SK-N-SH (cell line): ENCODE measurements around the gene RBP2. TPM values are rescaled to one million over a fixed set of nuclear protein-coding genes. Genes with fewer than 3 reads are reported as not detected.

ENCODE experiments used
- CTCF ChIA-PET: fragments of 300-600, 350-600 bp; formaldehyde crosslinking; extraction: SDS; loops from one replicate; lab custom pipeline; 2021; lab: Yijun Ruan, JAX
- POLR2A ChIA-PET: fragments of 350-600 bp; sonication (Branson Sonifier 250); formaldehyde crosslinking; extraction: SDS; loops from one replicate; lab custom pipeline; 2020; ENCODE audit warnings: antibody characterized with exemption, inconsistent platforms; lab: Yijun Ruan, JAX
- DNase-seq: peaks from one replicate; pipeline ENCODE4 v3.0.0; 2012
- H2AFZ ChIP-seq: fragments of 200-600 bp; sonication (generic); 2 replicates; pipeline ENCODE4 v1.8.1; 2016; ENCODE audit warnings: antibody characterized with exemption, mild to moderate bottlenecking, low read depth
- H3F3A ChIP-seq: fragments of 200-600 bp; sonication (generic); replicated peaks from 2 replicates; pipeline ENCODE3; 2016; ENCODE audit warnings: antibody characterized with exemption, mild to moderate bottlenecking; ENCODE audit not compliant: insufficient read depth
- H3K27ac ChIP-seq, 2 experiments: fragments of 200-500 bp in 1 of 2; fragments of 200-600 bp in 1 of 2; sonication (Bioruptor generic) in 1 of 2; sonication (generic), shearing (Covaris generic) in 1 of 2; 2 replicates each; pipeline versions ENCODE4 v1.5.1 to v1.6.1; 2014 to 2016; ENCODE audit warnings: low read depth in 2 of 2, inconsistent platforms in 1 of 2, low read length in 1 of 2, mild to moderate bottlenecking in 1 of 2, mixed read lengths in 1 of 2
- H3K27me3 ChIP-seq: fragments of 200-600 bp; sonication (generic), shearing (Covaris generic); 2 replicates; pipeline ENCODE4 v1.6.1; 2016; ENCODE audit warnings: mixed run types; ENCODE audit not compliant: insufficient read depth
- H3K36me3 ChIP-seq, 2 experiments: fragments of 200-500 bp in 1 of 2; fragments of 200-600 bp in 1 of 2; sonication (Bioruptor generic) in 1 of 2; sonication (generic) in 1 of 2; replicated peaks in 1 of 2; 2 replicates each; pipeline versions ENCODE3 to v1.5.1; 2014 to 2016; ENCODE audit warnings: low read length in 1 of 2, mild to moderate bottlenecking in 1 of 2; ENCODE audit not compliant: insufficient read depth in 2 of 2, control insufficient read depth in 1 of 2
- H3K4me1 ChIP-seq, 2 experiments: fragments of 200-500 bp in 1 of 2; fragments of 200-600 bp in 1 of 2; sonication (Bioruptor generic) in 1 of 2; sonication (generic), shearing (Covaris generic) in 1 of 2; 2 replicates each; pipeline versions ENCODE4 v1.5.1 to v1.6.1; 2014 to 2016; ENCODE audit warnings: low read depth in 1 of 2, low read length in 1 of 2, mixed run types in 1 of 2; ENCODE audit not compliant: insufficient read depth in 2 of 2, control insufficient read depth in 1 of 2
- H3K4me2 ChIP-seq: fragments of 200-600 bp; sonication (generic), shearing (Covaris generic); 2 replicates; pipeline ENCODE4 v1.6.1; 2017; ENCODE audit warnings: mixed run types
- H3K4me3 ChIP-seq, 2 experiments: fragments of 200-500 bp in 1 of 2; fragments of 200-600 bp in 1 of 2; sonication (Bioruptor generic) in 1 of 2; sonication (generic), shearing (Covaris generic) in 1 of 2; 2 replicates each; pipeline versions ENCODE4 v1.5.1 to v1.8.1; 2014 to 2016; ENCODE audit warnings: low read depth in 2 of 2, inconsistent platforms in 1 of 2, low read length in 1 of 2, mild to moderate bottlenecking in 1 of 2, mixed read lengths in 1 of 2, moderate library complexity in 1 of 2
- H3K79me2 ChIP-seq: fragments of 200-600 bp; sonication (generic); 2 replicates; pipeline ENCODE4 v1.8.1; 2017; ENCODE audit warnings: mild to moderate bottlenecking; ENCODE audit not compliant: insufficient read depth
- H3K9ac ChIP-seq: fragments of 200-600 bp; sonication (generic); 2 replicates; pipeline ENCODE4 v1.6.1; 2017; ENCODE audit warnings: mixed run types
- H3K9me2 ChIP-seq: fragments of 200-600 bp; sonication (generic); 2 replicates; pipeline ENCODE4 v1.6.1; 2017; ENCODE audit warnings: mixed run types
- H3K9me3 ChIP-seq: fragments of 200-600 bp; sonication (generic); 2 replicates; pipeline ENCODE4 v1.6.1; 2017; ENCODE audit warnings: mixed run types, mild to moderate bottlenecking, moderate library complexity
- H4K20me1 ChIP-seq: fragments of 200-600 bp; sonication (generic); 2 replicates; pipeline ENCODE4 v1.6.1; 2017; ENCODE audit warnings: mild to moderate bottlenecking, mixed run types; ENCODE audit not compliant: insufficient read depth
- CHD2 ChIP-seq: fragments of 150-350 bp; IDR thresholded peaks from 2 replicates; pipeline ENCODE4 v1.6.1; 2018; ENCODE audit warnings: low read length; ENCODE audit not compliant: partially characterized antibody
- CTCF ChIP-seq: fragments of 200-600 bp; sonication (generic); IDR thresholded peaks from 2 replicates; pipeline ENCODE4 v1.6.1; 2017; ENCODE audit warnings: antibody characterized with exemption, mild to moderate bottlenecking, moderate library complexity
- ELF1 ChIP-seq: IDR thresholded peaks from 2 replicates; pipeline ENCODE4 v1.4.0; 2012
- EZH2phosphoT487 ChIP-seq: fragments of 200-600 bp; sonication (generic); IDR thresholded peaks from 2 replicates; pipeline ENCODE4 v1.6.1; 2017; ENCODE audit warnings: low read depth, mixed run types, mild to moderate bottlenecking, antibody characterized with exemption, moderate library complexity, borderline replicate concordance
- FOSL2 ChIP-seq: IDR thresholded peaks from 2 replicates; pipeline ENCODE4 v1.4.0; 2012; ENCODE audit warnings: low read depth, mild to moderate bottlenecking, moderate library complexity, borderline replicate concordance
- FOXM1 ChIP-seq: IDR thresholded peaks from 2 replicates; pipeline ENCODE4 v1.4.0; 2012; ENCODE audit warnings: low read depth, mild to moderate bottlenecking
- GABPA ChIP-seq: IDR thresholded peaks from 2 replicates; pipeline ENCODE4 v1.4.0; 2012; ENCODE audit warnings: low read depth, mild to moderate bottlenecking
- IRF3 ChIP-seq: fragments of 150-350 bp; IDR thresholded peaks from 2 replicates; pipeline ENCODE4 v1.6.1; 2016; ENCODE audit warnings: mild to moderate bottlenecking, low read depth, low read length
- MEF2A ChIP-seq: IDR thresholded peaks from 2 replicates; pipeline ENCODE4 v1.4.0; 2012; ENCODE audit warnings: low read depth, borderline replicate concordance
- NFIC ChIP-seq: IDR thresholded peaks from 2 replicates; pipeline ENCODE4 v1.4.0; 2012; ENCODE audit warnings: borderline replicate concordance
- NRF1 ChIP-seq: IDR thresholded peaks from 2 replicates; pipeline ENCODE4 v1.6.1; 2012; ENCODE audit warnings: low read depth, mild to moderate bottlenecking, low read length
- POLR2AphosphoS5 ChIP-seq: IDR thresholded peaks from 2 replicates; pipeline ENCODE4 v1.6.1; 2012; ENCODE audit warnings: low read depth, low read length
- RCOR1 ChIP-seq: fragments of 150-350 bp; IDR thresholded peaks from 2 replicates; pipeline ENCODE4 v1.6.1; 2017; ENCODE audit warnings: antibody characterized with exemption, low read length
- REST ChIP-seq: IDR thresholded peaks from 2 replicates; pipeline ENCODE4 v1.6.1; 2012; ENCODE audit warnings: mild to moderate bottlenecking, low read depth, low read length, moderate library complexity
- SIN3A ChIP-seq: IDR thresholded peaks from 2 replicates; pipeline ENCODE4 v1.6.1; 2012; ENCODE audit warnings: low read depth, mild to moderate bottlenecking, low read length, moderate library complexity, borderline replicate concordance
- SMC3 ChIP-seq: IDR thresholded peaks from 2 replicates; pipeline ENCODE4 v1.6.1; 2012; ENCODE audit warnings: low read depth, low read length, improper control_type of control experiment
- TAF1 ChIP-seq: IDR thresholded peaks from 2 replicates; pipeline ENCODE4 v1.6.1; 2012; ENCODE audit warnings: low read depth, mild to moderate bottlenecking, low read length, moderate library complexity, borderline replicate concordance
- TEAD4 ChIP-seq: IDR thresholded peaks from 2 replicates; pipeline ENCODE4 v1.4.0; 2012; ENCODE audit warnings: mild to moderate bottlenecking, borderline replicate concordance; ENCODE audit not compliant: insufficient read depth
- USF1 ChIP-seq: IDR thresholded peaks from 2 replicates; pipeline ENCODE4 v1.4.0; 2012; ENCODE audit warnings: low read depth, borderline replicate concordance
- USF2 ChIP-seq: fragments of 150-350 bp; IDR thresholded peaks from 2 replicates; pipeline ENCODE4 v1.6.1; 2017; ENCODE audit warnings: antibody characterized with exemption, low read length, low read depth, borderline replicate concordance
- ZBTB33 ChIP-seq: IDR thresholded peaks from 2 replicates; pipeline ENCODE4 v1.4.0; 2012; ENCODE audit warnings: low read depth, borderline replicate concordance
- WGBS: methylation state at CpG from one replicate; pipeline ENCODE4 v1.1.6; 2017; ENCODE audit warnings: low lambda C conversion rate; 5-methylcytosine and 5-hydroxymethylcytosine counted together
- polyA plus RNA-seq, 3 experiments: library from polyadenylated mRNA; depleted of rRNA; stranded (reverse); fragments of >200 nt; gene quantifications; 2 replicates each; pipeline ENCODE4 v1.2.3, GENCODE V29; 2012

Gene RBP2
- polyA plus RNA-seq, 1 of the 3 experiments (the other 2 are of a cell fraction) = not detected

GRCh38 chr3:139427283-139428060, 48.8 kb downstream of the RBP2 start:
- Histone ChIP-seq H3K27ac (no peak overlapping the region), H3F3A (no peaks in the 10 kb centered on the region), H3K4me1 (no peaks in the 10 kb centered on the region), H2AFZ (no peak overlapping the region), H3K4me3 (peak overlapping the region in 1 of 2 experiments; percentile 24; a peak in 1 of 4 replicates), H3K9me2 (no peaks in the 10 kb centered on the region), H3K36me3 (peaks cover 0 to 10% of the 10 kb centered on the region in 2 experiments), H3K9ac (no peak overlapping the region), H3K79me2 (no peaks in the 10 kb centered on the region), H4K20me1 (no peaks in the 10 kb centered on the region), H3K4me2 (no peak overlapping the region), H3K27me3 (no peaks in the 10 kb centered on the region), H3K9me3 (no peaks in the 10 kb centered on the region)
- 45% methylated on average over 7 of the region's 7 CpGs for WGBS
- DNase-seq = peak; percentile 69
- CTCF ChIA-PET = interaction anchor here (0.6 to 5.3 kb wide), 55 partner anchors 8 to 1431 kb away, joined by 3 to 141 read pairs (median 4); partner anchors contain the start of genes CLSTN2, COPB2 and RBP1
- POLR2A ChIA-PET = interaction anchor here (1.4 kb wide), 1 partner anchor 134 kb away, joined by 6 read pairs; no protein-coding TSS in a partner anchor
- TF ChIP-seq IRF3 = no peak
- TF ChIP-seq SIN3A = no peak
- TF ChIP-seq NRF1 = no peak
- TF ChIP-seq TEAD4 = no peak
- no peak for TF ChIP-seq POLR2AphosphoS5
- no peak for TF ChIP-seq FOXM1
- no peak for TF ChIP-seq REST
- no peak for TF ChIP-seq TAF1
- peak; percentile 90 for TF ChIP-seq CTCF
- no peak for TF ChIP-seq ZBTB33
- TF ChIP-seq RCOR1 = no peak
- no peak for TF ChIP-seq MEF2A
- no peak for TF ChIP-seq USF2
- no peak for TF ChIP-seq NFIC
- TF ChIP-seq USF1 = no peak
- peak; percentile 93 for TF ChIP-seq SMC3
- TF ChIP-seq CHD2 = peak; percentile 29
- no peak for TF ChIP-seq FOSL2
- no peak for TF ChIP-seq ELF1
- no peak for TF ChIP-seq GABPA
- TF ChIP-seq EZH2phosphoT487 = no peak
